ENCODE data around the gene NTRK3.
"Not testable (repeated sequence)": the region's sequence is repeated elsewhere in the genome, so short reads cannot be mapped to it uniquely, and the experiment has no call there.

Gene NTRK3

DNA sequence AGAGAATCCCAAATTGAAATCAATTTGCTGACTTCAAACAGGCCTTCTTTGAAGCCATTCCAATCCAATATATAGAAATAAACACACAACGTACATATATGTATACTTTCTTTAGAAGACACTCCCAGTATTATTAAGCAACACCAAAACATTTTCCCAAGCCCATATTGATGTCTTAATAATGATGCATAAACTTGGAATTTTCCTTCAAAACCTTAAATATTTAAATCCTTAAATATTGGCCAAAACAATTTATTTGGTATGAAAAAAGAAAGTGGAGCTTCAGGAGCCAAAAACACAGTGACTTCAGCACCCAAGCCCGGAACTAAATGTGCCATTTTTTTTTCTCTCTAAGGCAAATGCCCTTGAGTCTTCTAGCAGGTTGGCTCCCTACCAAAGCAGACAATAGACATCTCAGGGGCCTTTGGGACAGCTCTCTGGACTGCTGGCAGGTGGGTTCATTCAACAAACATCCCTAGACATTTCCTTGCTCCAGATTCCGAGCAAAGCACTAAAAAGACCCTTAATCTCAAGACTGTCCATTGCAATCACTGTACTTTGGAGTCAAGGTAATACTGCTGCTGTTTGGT, 384.7 kb downstream of the NTRK3 start:
- DNase-seq, result peak; percentile 59

DNA sequence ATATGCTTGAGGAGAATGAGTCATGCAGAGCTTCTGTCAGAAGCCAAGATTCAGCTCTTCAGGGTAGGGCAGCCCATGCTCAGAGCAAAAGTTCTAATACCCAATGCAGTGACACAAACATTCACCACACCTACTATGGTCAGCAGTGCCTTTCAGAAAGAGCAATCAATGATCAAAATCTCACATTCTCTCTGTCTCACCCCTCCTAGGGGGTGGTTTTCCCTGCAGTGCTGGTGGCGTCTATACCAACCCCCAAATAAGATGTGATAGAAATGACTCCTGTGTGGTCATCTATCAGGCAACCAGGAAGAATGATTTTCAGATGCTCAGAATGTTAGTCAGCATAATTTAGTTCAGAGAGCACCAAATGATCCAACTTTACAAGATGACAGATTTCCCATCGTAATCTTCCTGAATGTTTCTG, 385.3 kb downstream of the NTRK3 start:
- peak; percentile 76 for DNase-seq

DNA sequence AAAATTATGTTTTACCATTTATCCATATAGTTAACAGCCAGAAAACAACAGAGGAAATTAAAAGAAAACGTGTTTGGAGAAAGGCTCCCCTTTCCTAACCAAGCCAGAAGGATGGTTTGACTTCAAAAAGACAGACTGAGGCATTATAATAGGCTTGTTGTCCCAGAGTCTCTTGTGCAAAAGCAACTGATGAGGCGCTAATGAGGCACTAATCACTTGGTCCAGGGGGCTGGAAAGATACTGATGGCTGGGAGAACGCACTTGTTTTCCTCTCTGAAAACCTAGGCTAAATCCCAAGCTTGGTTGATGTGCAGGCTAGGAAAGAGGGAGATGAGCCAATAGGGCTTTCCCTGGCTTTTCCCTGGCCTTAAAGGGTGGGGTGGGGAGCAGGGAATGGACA, 389.6 kb downstream of the NTRK3 start:
- DNase-seq, result no peak

DNA sequence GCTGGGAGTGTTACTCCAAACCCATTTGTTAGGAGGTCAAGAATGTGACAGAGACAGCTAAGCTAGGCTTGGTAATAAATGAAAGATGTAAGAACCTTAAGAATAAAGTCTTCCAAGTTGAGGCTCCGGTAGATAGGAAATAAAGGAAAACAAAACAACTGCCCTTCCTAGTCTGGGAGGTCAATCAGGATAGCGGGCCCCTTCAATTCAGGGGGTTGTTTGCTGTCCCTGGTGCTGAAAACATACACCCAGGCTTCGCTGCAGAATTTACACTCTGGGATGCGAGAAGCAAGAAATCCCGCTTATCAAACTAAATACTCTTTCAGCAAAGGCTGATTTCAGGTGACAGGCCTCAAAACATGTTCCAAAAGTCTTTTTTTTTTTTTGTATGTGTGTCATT, 393.4 kb downstream of the NTRK3 start:
- peak; percentile 30 for DNase-seq

GRCh38 chr15:87860743-87861142, 395.8 kb downstream of the NTRK3 start:
- no peak for DNase-seq

DNA sequence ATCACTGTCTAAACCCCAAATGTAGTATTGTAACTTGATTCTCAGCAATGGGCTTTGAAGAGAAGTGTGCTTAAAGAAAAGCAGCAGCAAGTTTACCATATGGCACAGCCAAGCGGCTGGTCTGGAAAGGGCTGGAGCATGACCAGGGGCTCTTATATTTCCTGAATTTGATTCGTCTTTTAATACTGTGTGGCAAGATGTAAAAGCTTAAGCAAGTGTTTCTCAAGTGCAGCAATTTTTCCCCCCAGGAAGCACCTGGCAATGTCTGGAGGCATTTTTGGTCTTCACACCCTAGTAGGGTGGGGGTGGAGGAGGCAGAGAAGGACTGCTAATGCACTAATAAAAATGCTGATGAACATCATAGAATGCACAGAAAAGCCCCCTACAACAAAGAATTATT, 397.9 kb downstream of the NTRK3 start:
- no peak for DNase-seq

- DNase-seq, result no peak
Measured at GRCh38 chr15:87851497-87851896, 405.0 kb downstream of the NTRK3 start.

- peak; percentile 28 for DNase-seq
Measured at GRCh38 chr15:87850916-87851315, 405.6 kb downstream of the NTRK3 start.

GRCh38 chr15:87849181-87849580, 407.4 kb downstream of the NTRK3 start:
- no peak for DNase-seq

DNA sequence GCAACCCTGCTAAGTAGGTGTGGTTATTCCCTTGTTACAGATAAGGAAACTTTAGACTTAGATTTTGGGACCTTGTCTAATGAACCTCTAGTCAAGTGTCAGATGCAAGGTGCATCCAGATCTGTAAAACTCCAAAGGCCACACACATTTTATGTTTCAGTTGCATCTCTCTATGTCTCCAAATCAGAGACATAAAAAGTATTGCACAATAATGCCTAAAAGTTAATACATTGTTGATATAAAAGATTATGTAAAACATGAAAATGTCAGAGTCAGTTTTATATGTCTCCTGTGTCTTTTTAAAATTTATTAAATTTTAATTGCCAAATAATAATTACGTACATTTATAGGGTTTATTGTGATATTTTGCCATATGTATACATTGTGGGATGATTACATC, 408.5 kb downstream of the NTRK3 start:
- DNase-seq, result no peak

DNA sequence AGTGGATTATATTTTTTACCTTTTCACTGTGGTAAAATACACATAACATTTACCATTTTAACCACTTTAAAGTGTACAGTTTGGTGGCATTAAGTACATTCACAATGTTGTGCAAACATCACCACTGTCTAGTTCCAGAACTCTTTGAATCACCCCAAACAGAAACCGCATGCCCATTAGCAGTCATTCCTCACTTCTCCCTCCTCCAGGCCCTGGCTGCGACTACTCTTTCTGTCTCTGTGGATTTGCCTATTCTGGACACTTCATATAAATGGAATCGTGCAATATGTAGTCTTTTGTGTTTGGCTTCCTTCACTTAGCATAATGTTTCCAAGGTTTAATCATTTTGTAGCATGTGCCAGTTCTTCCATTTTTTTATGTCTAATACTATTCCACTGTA, 409.8 kb downstream of the NTRK3 start:
- DNase-seq, result no peak

- no peak for DNase-seq
Measured at GRCh38 chr15:87843312-87843711, 413.2 kb downstream of the NTRK3 start.

DNA sequence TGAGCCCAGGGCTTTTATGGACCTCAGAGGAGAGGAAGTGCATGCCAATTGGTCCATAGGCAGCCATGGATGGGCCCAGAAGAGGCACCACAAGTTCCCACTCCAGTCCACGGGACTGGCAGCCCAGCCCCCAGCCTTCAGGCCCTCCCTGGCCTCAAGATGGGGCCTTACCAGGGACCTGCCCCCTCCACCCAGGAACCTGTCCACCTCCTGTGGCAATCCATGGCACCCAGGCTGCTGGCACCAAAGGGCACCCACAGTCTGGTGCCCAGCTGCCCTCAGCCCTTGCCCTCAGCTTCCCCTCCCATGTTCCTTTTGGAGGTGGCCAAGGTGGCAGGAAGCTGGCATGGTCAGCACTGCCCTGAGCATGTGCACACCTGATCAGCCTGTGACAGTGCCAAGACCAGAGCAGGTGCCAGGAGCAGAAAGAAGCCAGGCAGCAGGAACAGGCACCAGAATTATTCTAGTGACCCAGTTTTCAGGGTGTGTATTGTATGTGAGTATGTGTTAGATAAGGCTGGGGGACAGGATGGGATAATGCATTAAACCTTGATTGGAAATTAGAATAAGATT, 415.0 kb downstream of the NTRK3 start:
- DNase-seq, result no peak

DNA sequence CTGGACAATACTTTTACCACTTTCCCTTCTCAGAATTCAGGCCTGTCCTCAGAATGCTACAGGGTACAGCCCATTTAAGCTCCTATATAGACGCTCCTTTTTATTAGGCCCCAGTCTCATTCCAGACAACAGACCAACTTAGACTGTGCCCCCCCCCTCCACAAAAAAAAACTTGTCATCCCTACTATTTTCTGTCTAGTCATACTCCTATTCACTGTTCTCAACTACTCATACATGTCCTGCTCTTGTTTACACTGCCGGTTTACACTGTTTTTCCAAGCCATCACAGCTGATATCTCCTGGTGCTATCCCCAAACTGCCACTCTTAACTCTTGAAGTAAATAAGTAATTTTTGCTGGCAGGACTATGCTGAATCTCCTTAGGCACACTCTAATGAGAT, 420.7 kb downstream of the NTRK3 start:
- not testable (repeated sequence) for DNase-seq

- DNase-seq, result not testable (repeated sequence)
Measured at GRCh38 chr15:87833333-87833732, 423.2 kb downstream of the NTRK3 start.

GRCh38 chr15:87829332-87830050, 427.0 kb downstream of the NTRK3 start:
- DNase-seq, result no peak

- no peak for DNase-seq
Measured at GRCh38 chr15:87828608-87829007, 427.9 kb downstream of the NTRK3 start.

GRCh38 chr15:87827131-87827530, 429.4 kb downstream of the NTRK3 start:
- DNase-seq, result peak; percentile 33

DNA sequence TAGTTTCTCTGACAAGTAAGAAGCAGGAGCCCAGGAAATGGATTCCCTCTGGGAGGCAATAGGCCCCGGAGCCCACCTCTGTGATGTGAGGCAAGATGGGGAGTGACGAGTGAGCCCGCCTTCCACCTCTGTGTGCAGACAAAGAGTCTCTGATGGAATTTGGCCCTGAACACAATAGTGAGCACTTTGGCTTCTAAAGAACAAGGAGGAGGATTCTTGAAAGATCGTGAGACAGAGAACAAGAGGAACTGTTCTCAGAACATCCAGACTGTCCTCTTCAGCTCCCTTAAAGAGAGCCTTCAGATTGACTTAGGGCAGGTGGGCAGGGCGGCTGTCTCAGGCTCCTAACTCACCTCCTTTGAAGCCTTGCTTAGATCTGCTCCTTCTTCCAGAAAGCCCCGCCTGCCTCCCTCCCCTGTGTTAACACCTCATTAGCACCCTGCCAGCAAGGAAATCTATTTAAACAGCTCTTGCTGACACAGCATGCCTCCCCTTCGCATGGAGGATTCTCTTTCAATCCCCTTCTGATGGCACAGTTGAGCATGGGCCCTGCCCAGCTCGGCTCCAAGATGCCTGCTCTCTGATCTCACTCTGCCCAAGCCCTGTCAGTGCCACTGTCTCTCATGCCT, 430.3 kb downstream of the NTRK3 start:
- no peak for DNase-seq

DNA sequence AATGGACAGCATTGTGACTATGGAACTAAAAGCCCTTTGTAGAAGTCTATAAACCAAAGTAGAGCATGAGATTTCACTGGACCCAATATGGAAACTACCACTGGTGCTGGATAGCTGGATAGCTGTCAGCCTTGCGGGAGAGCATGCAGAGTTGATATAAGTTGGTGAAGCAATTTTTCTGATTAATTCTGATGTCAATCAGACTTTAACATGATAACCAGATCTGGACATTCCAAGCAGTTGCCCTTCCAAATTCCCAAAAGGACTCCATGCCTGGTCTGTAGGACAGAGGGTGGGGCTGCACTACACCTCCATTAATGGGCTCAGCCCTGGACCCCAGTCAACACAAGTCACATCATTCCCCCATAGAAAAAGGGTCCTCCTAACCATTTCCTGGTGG, 437.8 kb downstream of the NTRK3 start:
- DNase-seq, result no peak

GRCh38 chr15:87817553-87817952, 439.0 kb downstream of the NTRK3 start:
- peak; percentile 2 for DNase-seq

GRCh38 chr15:87816811-87817210, 439.7 kb downstream of the NTRK3 start:
- DNase-seq, result peak; percentile 72

DNA sequence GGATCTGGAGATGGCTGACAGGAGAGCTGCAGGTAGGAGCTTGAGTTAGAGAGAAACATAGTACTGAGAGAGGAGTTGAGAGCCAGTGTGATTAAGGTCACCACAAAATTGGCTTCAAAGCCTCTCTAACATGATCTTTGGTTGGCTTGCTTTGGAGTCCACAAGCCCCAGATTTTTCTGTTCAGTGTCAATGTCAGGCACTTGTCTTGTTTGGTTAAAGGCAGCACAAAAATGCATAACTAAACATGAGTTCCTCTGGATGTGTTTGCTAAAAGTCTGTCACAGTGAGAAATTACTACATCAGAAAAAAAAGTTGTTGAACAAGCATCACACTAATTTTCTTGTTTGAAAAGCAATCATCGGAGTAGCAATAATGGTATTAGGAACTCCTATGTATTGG, 440.5 kb downstream of the NTRK3 start:
- peak; percentile 17 for DNase-seq

Measured in fibroblast of skin of scalp (primary cell).